Fibroblast of the aortic adventitia (primary cell): ENCODE results near the gene ADAMTSL5. TPM values are rescaled to one million over a fixed set of nuclear protein-coding genes. Genes with fewer than 3 reads are reported as not detected.
"Not testable (repeated sequence)": the region's sequence is repeated elsewhere in the genome, so short reads cannot be mapped to it uniquely, and the experiment has no call there.

Experiments used
- DNase-seq: peaks from one replicate; pipeline ENCODE4 v3.0.0-alpha.2; 2010; ENCODE audit warnings: low read depth
- H3K4me3 ChIP-seq: 2 replicates; pipeline ENCODE4 v1.5.1; 2011; ENCODE audit warnings: low read depth, mild to moderate bottlenecking, control low read depth, low read length, moderate library complexity
- CTCF ChIP-seq: IDR thresholded peaks from 2 replicates; pipeline ENCODE4 v1.5.1; 2011; ENCODE audit warnings: mild to moderate bottlenecking, low read length, control low read depth, inconsistent platforms; ENCODE audit not compliant: insufficient read depth
- total RNA-seq: library from RNA; depleted of rRNA; stranded (reverse); fragments of >200 nt; gene quantifications from 2 replicates; pipeline ENCODE4 v1.2.3, GENCODE V29; 2012; ENCODE audit warnings: low replicate concordance

ADAMTSL5 gene
- total RNA-seq, 1 donor = 4.2 TPM

GRCh38 chr19:1524287-1524971 is 11.6 kb upstream of the ADAMTSL5 start:
- H3K4me3 ChIP-seq = no peak overlapping the region
- no peak for DNase-seq

GRCh38 chr19:1523412-1524286 is 10.8 kb upstream of the ADAMTSL5 start, which contains the start of gene PLK5:
Gene PLK5, plus strand, starts transcription at chr19:1524077. Its CDS starts 2,920 bp downstream, at chr19:1526997.
- H3K4me3 ChIP-seq = no peak within 1 kb of the TSS
- no peak for DNase-seq
- no peak for TF ChIP-seq CTCF

More at GRCh38 chr19:1524287-1524971, 11.6 kb upstream of the ADAMTSL5 start:
- TF ChIP-seq CTCF = no peak

- TF ChIP-seq CTCF = no peak
- no peak for DNase-seq
- H3K4me3 ChIP-seq = no peak overlapping the region
Observed at GRCh38 chr19:1522838-1523237, 10.0 kb upstream of the ADAMTSL5 start.

GRCh38 chr19:1522061-1522460 is 9.2 kb upstream of the ADAMTSL5 start:
- H3K4me3 ChIP-seq = no peak overlapping the region
- DNase-seq = no peak
- no peak for TF ChIP-seq CTCF

GRCh38 chr19:1521636-1522035 is 8.8 kb upstream of the ADAMTSL5 start:
- DNase-seq = no peak
- no peak overlapping the region for H3K4me3 ChIP-seq
- no peak for TF ChIP-seq CTCF

- DNase-seq = no peak
Observed at GRCh38 chr19:1520203-1520780, 7.5 kb upstream of the ADAMTSL5 start.

GRCh38 chr19:1519802-1520201 is 7.0 kb upstream of the ADAMTSL5 start:
- DNase-seq, H3K4me3 ChIP-seq: not testable (repeated sequence)

More at GRCh38 chr19:1520203-1520780, 7.5 kb upstream of the ADAMTSL5 start:
- TF ChIP-seq CTCF = no peak
- H3K4me3 ChIP-seq = no peak overlapping the region
